OCI-LY7 (cell line): ENCODE results near the gene DNAJC3. TPM values are rescaled to one million over a fixed set of nuclear protein-coding genes. Genes with fewer than 3 reads are reported as not detected.

ENCODE experiments used
- BruUV-seq: library from RNA; stranded (reverse); fragments of 400-500 nt; replicated peaks from 2 replicates; lab custom pipeline; 2021; lab: Mats Ljungman, UMichigan
- CTCF ChIA-PET: fragments of 300-600 bp; sonication (Branson Sonifier 250); formaldehyde crosslinking; loops from one replicate; lab custom pipeline; 2022; ENCODE audit warnings: antibody characterized with exemption; ENCODE audit not compliant: unreplicated experiment; lab: Charles Lee
- POLR2A ChIA-PET: fragments of 300-600 bp; sonication (Branson Sonifier 250); formaldehyde crosslinking; loops from one replicate; lab custom pipeline; 2022; ENCODE audit warnings: antibody characterized with exemption; lab: Charles Lee
- DNase-seq: peaks from one replicate; pipeline ENCODE4 v3.0.0-alpha.2; 2015; ENCODE audit warnings: low spot score
- H2AFZ ChIP-seq: fragments of 200-600 bp; sonication (generic), shearing (Covaris generic); 2 replicates; pipeline ENCODE4 v1.6.1; 2014; ENCODE audit warnings: mild to moderate bottlenecking, antibody characterized with exemption, low read length, moderate library complexity
- H3K27ac ChIP-seq: fragments of 200-600 bp; sonication (generic); 2 replicates; pipeline ENCODE4 v1.5.1; 2014; ENCODE audit warnings: mixed run types, low read depth, mild to moderate bottlenecking, moderate library complexity, low read length, inconsistent platforms; ENCODE audit not compliant: poor library complexity, severe bottlenecking
- H3K36me3 ChIP-seq: fragments of 200-600 bp; sonication (generic); 2 replicates; pipeline ENCODE4 v1.6.1; 2014; ENCODE audit warnings: mild to moderate bottlenecking, antibody characterized with exemption, low read length, moderate library complexity, mixed read lengths; ENCODE audit not compliant: insufficient read depth
- H3K4me1 ChIP-seq: fragments of 200-600 bp; sonication (generic); 2 replicates; pipeline ENCODE4 v1.5.1; 2014; ENCODE audit warnings: mild to moderate bottlenecking, low read length; ENCODE audit not compliant: insufficient read depth, poor library complexity, severe bottlenecking
- H3K4me2 ChIP-seq: fragments of 200-600 bp; sonication (generic); 2 replicates; pipeline ENCODE4 v1.6.1; 2014; ENCODE audit warnings: mild to moderate bottlenecking, low read length
- H3K4me3 ChIP-seq: fragments of 200-600 bp; sonication (generic); 2 replicates; pipeline ENCODE4 v1.5.1; 2014; ENCODE audit warnings: mild to moderate bottlenecking, low read depth, low read length; ENCODE audit not compliant: poor library complexity, severe bottlenecking
- H3K79me2 ChIP-seq: fragments of 200-600 bp; sonication (generic); 2 replicates; pipeline ENCODE4 v1.6.1; 2016; ENCODE audit warnings: low read depth, mild to moderate bottlenecking, low read length, moderate library complexity, mixed read lengths; ENCODE audit not compliant: insufficient read depth
- H3K9me2 ChIP-seq: fragments of 200-600 bp; sonication (generic); 2 replicates; pipeline ENCODE4 v1.6.1; 2016; ENCODE audit warnings: mild to moderate bottlenecking, low read length, mixed read lengths; ENCODE audit not compliant: insufficient read depth
- H3K9me3 ChIP-seq: fragments of 200-600 bp; sonication (generic); 2 replicates; pipeline ENCODE4 v1.6.1; 2014; ENCODE audit warnings: mild to moderate bottlenecking, mixed run types, low read length, mixed read lengths
- H4K20me1 ChIP-seq: fragments of 200-600 bp; sonication (generic); 2 replicates; pipeline ENCODE4 v1.6.1; 2014; ENCODE audit warnings: mild to moderate bottlenecking, antibody characterized with exemption, low read length, moderate library complexity, mixed read lengths; ENCODE audit not compliant: insufficient read depth
- CTCF ChIP-seq: fragments of 200-600 bp; sonication (generic); conservative IDR thresholded peaks from 2 replicates; pipeline ENCODE4 v1.5.1; 2014; ENCODE audit warnings: mild to moderate bottlenecking, antibody characterized with exemption, low read length, moderate library complexity, mixed read lengths
- EZH2phosphoT487 ChIP-seq: fragments of 200-600 bp; sonication (generic); IDR thresholded peaks from 2 replicates; pipeline ENCODE4 v1.6.1; 2018; ENCODE audit warnings: low read depth, borderline replicate concordance, mild to moderate bottlenecking, mixed run types, antibody characterized with exemption, low read length, moderate library complexity, mixed read lengths
- intact Hi-C: fragments of 100-400 bp; cut with micrococcal nuclease; formaldehyde crosslinking; loops from one replicate; pipeline ENCODE4 v1.10.0; 2022; ENCODE audit not compliant: unreplicated experiment
- total RNA-seq, 2 experiments: library from RNA; depleted of rRNA in 1 of 2; stranded (reverse); fragments of >200 nt in 1 of 2; shearing (Covaris generic) in 1 of 2; gene quantifications; 2 replicates each; pipeline ENCODE4 v1.2.3, GENCODE V29; 2014 to 2022

Gene DNAJC3
- total RNA-seq, 2 experiments from 2014 or later = 5.4 to 11.1 TPM

GRCh38 chr13:95652821-95653220, 24.1 kb upstream of the DNAJC3 start:
- no TSS peak for BruUV-seq
- Histone ChIP-seq H3K4me3 (no peak overlapping the region), H2AFZ (no peak overlapping the region), H3K4me2 (no peak overlapping the region), H4K20me1 (no peaks in the 10 kb centered on the region), H3K79me2 (no peaks in the 10 kb centered on the region), H3K27ac (no peak overlapping the region), H3K9me2 (no peaks in the 10 kb centered on the region), H3K36me3 (no peaks in the 10 kb centered on the region), H3K4me1 (no peaks in the 10 kb centered on the region), H3K9me3 (no peaks in the 10 kb centered on the region)
- intact Hi-C loops = no loop called here
- TF ChIP-seq CTCF (no peak), EZH2phosphoT487 (no peak)
- POLR2A ChIA-PET = no interaction called here
- CTCF ChIA-PET = no interaction called here
- no peak for DNase-seq

- H3K9me3 ChIP-seq = no peaks in the 10 kb centered on the region
- H2AFZ ChIP-seq = no peak overlapping the region
- no peak overlapping the region for H3K4me3 ChIP-seq
- H3K79me2 ChIP-seq = no peaks in the 10 kb centered on the region
- POLR2A ChIA-PET = no interaction called here
- H4K20me1 ChIP-seq = no peaks in the 10 kb centered on the region
- no peaks in the 10 kb centered on the region for H3K4me1 ChIP-seq
- no peak overlapping the region for H3K27ac ChIP-seq
- no peak for DNase-seq
- no TSS peak for BruUV-seq
- intact Hi-C loops = no loop called here
- no peaks in the 10 kb centered on the region for H3K36me3 ChIP-seq
- H3K9me2 ChIP-seq = no peaks in the 10 kb centered on the region
- TF ChIP-seq CTCF (no peak), EZH2phosphoT487 (no peak)
- no peak overlapping the region for H3K4me2 ChIP-seq
- CTCF ChIA-PET = no interaction called here
These were observed 20.4 kb upstream of the DNAJC3 start for GRCh38 chr13:95656386-95657015.

- Histone ChIP-seq H3K4me2 (no peak overlapping the region), H2AFZ (no peak overlapping the region), H3K9me2 (no peaks in the 10 kb centered on the region), H3K4me1 (no peaks in the 10 kb centered on the region), H3K4me3 (no peak overlapping the region), H4K20me1 (no peaks in the 10 kb centered on the region), H3K36me3 (no peaks in the 10 kb centered on the region), H3K9me3 (no peaks in the 10 kb centered on the region), H3K27ac (no peak overlapping the region), H3K79me2 (no peaks in the 10 kb centered on the region)
- no TSS peak for BruUV-seq
- ChIA-PET POLR2A (no interaction called here), CTCF (no interaction called here)
- TF ChIP-seq CTCF (no peak), EZH2phosphoT487 (no peak)
- DNase-seq = no peak
- intact Hi-C loops = no loop called here
These were observed 17.4 kb upstream of the DNAJC3 start for GRCh38 chr13:95659500-95659899.
